ENCODE results near the gene CERT1.

GRCh38 chr5:75558981-75559632 lies 47.7 kb upstream of the CERT1 start:
- TF ChIP-seq CTCF (IDR thresholded peaks at IDR 0.05; ENCODE audit: low read depth, low read length, poor library complexity, severe bottlenecking), result no peak
- TF ChIP-seq EZH2phosphoT487 (IDR thresholded peaks at IDR 0.05; ENCODE audit: borderline replicate concordance, low read length), result no peak
